ENCODE results near the gene GADL1.
A peak's percentile ranks its signal among the peaks of the same experiment; 100 is the strongest.

Gene GADL1

GRCh38 chr3:30894521-30895251 lies at the start of gene GADL1:
TSS of gene GADL1 (minus strand) at chr3:30894661. CDS start at chr3:30894614, 47 bp downstream.
- intact Hi-C loops (cut with DNase I), result no loop called here
- peak in 8 of 10 donors; percentile 4 to 83 (median 26) for DNase-seq

- DNase-seq, result no peak
- intact Hi-C loops (cut with DNase I), result no loop called here
Observed at GRCh38 chr3:30944124-30944523, 49.7 kb upstream of the GADL1 start.

GRCh38 chr3:30943206-30943605 lies 48.7 kb upstream of the GADL1 start:
- no peak for DNase-seq
- intact Hi-C loops (cut with DNase I), result no loop called here

- intact Hi-C loops (cut with DNase I), result no loop called here
- DNase-seq, result no peak
Observed at GRCh38 chr3:30941342-30941741, 46.9 kb upstream of the GADL1 start.

- intact Hi-C loops (cut with DNase I), result no loop called here
Observed at GRCh38 chr3:30940740-30941139, 46.3 kb upstream of the GADL1 start.

GRCh38 chr3:30934208-30934550 lies 39.7 kb upstream of the GADL1 start:
- intact Hi-C loops (cut with DNase I), result no loop called here
- no peak for DNase-seq

More at GRCh38 chr3:30940740-30941139, 46.3 kb upstream of the GADL1 start:
- no peak for DNase-seq

- DNase-seq, result no peak
- intact Hi-C loops (cut with DNase I), result no loop called here
Observed at GRCh38 chr3:30933478-30934207, 39.2 kb upstream of the GADL1 start.

GRCh38 chr3:30932513-30933098 lies 38.1 kb upstream of the GADL1 start:
- intact Hi-C loops (cut with DNase I), result no loop called here
- DNase-seq, result no peak

- intact Hi-C loops (cut with DNase I), result no loop called here
Observed at GRCh38 chr3:30924763-30925162, 30.3 kb upstream of the GADL1 start.

GRCh38 chr3:30919564-30919963 lies 25.1 kb upstream of the GADL1 start:
- DNase-seq, result no peak
- intact Hi-C loops (cut with DNase I), result no loop called here

More at GRCh38 chr3:30924763-30925162, 30.3 kb upstream of the GADL1 start:
- DNase-seq, result no peak

- intact Hi-C loops (cut with DNase I), result no loop called here
Observed at GRCh38 chr3:30918761-30919160, 24.3 kb upstream of the GADL1 start.

GRCh38 chr3:30915782-30916181 lies 21.3 kb upstream of the GADL1 start:
- DNase-seq, result no peak
- intact Hi-C loops (cut with DNase I), result no loop called here

More at GRCh38 chr3:30918761-30919160, 24.3 kb upstream of the GADL1 start:
- no peak for DNase-seq

- no peak for DNase-seq
- intact Hi-C loops (cut with DNase I), result no loop called here
Observed at GRCh38 chr3:30914696-30915095, 20.2 kb upstream of the GADL1 start.

- intact Hi-C loops (cut with DNase I), result no loop called here
- no peak for DNase-seq
Observed at GRCh38 chr3:30913176-30913575, 18.7 kb upstream of the GADL1 start.

GRCh38 chr3:30912301-30912700 lies 17.8 kb upstream of the GADL1 start:
- intact Hi-C loops (cut with DNase I), result no loop called here
- no peak for DNase-seq

GRCh38 chr3:30908456-30909037 lies 14.1 kb upstream of the GADL1 start:
- DNase-seq, result no peak
- intact Hi-C loops (cut with DNase I), result no loop called here

- no peak for DNase-seq
- intact Hi-C loops (cut with DNase I), result no loop called here
Observed at GRCh38 chr3:30904996-30905395, 10.5 kb upstream of the GADL1 start.

GRCh38 chr3:30895329-30895728 lies 868 bp upstream of the GADL1 start:
- intact Hi-C loops (cut with DNase I), result no loop called here
- no peak for DNase-seq

GRCh38 chr3:30893678-30894325 lies 659 bp downstream of the GADL1 start:
- DNase-seq, result no peak
- intact Hi-C loops (cut with DNase I), result no loop called here

GRCh38 chr3:30890907-30891306 lies 3.6 kb downstream of the GADL1 start:
- no peak for DNase-seq
- intact Hi-C loops (cut with DNase I), result no loop called here

- intact Hi-C loops (cut with DNase I), result no loop called here
- DNase-seq, result no peak
Observed at GRCh38 chr3:30886888-30887287, 7.6 kb downstream of the GADL1 start.

All from posterior cingulate gyrus (tissue), 11 donors.